Stomach (tissue), 4 donors: ENCODE results near the gene ITIH4.

Experiments used
- EP300 ChIP-seq: sonication (generic); formaldehyde crosslinking; IDR thresholded peaks from one replicate; pipeline ENCODE4 v1.6.1; 2017; ENCODE audit warnings: antibody characterized with exemption
- POLR2A ChIP-seq, 4 donors: fragments of 450-650 bp; IDR thresholded peaks; one replicate each; pipeline ENCODE4 v1.6.1; 2016; ENCODE audit warnings: antibody characterized with exemption in 4 of 4, control low read depth in 2 of 4, mild to moderate bottlenecking in 1 of 4, moderate library complexity in 1 of 4
- POLR2AphosphoS5 ChIP-seq, 3 donors: sonication (generic); formaldehyde crosslinking; IDR thresholded peaks; one replicate each; pipeline ENCODE4 v1.6.1; 2016; ENCODE audit warnings: antibody characterized with exemption in 3 of 3
- TF ChIP-seq, protein P1 (sequence below), 7 experiments: fragments of 450-650 bp in 4 of 7; fragments of 200-600 bp in 3 of 7; sonication (generic) in 3 of 7; IDR thresholded peaks; one replicate each; pipeline ENCODE4 v1.5.1; 2016 to 2019; ENCODE audit warnings: antibody characterized with exemption in 7 of 7, control low read depth in 2 of 7, mild to moderate bottlenecking in 1 of 7

DNA sequence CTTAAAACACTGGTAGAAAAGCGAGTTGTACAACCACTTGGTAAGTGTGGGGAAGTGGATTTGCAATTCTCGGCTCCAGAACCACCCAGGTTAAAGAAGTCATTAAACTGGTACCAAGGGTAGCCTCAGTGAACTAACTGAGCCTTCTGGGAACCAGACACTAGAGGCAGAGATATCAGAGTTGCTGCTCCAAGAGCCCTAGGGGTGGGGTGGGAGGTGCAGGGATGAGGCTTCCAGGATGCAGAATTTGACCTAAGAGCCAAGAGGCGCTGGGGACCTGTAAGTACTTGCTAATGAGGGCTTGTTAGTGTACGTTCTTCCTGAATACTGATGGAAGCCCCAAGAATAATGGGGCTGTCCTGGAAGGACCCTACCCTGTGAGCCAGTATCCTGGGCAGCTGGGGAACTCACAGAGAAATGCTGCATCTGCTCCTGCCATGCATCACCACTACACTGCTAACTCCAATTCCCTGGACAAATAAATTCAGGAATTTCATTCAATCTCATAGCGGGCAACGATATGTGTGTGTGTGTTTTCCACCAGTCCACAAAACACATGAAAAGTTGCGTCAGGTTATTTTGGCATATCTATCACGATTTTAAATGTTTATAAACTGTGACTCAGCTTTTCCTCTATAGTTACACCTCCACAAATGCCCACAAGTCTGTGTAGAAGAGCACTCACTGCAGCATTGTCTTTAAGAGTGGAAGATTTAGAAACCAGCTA, 43.1 kb upstream of the ITIH4 start:
- TF ChIP-seq, protein P1, sequence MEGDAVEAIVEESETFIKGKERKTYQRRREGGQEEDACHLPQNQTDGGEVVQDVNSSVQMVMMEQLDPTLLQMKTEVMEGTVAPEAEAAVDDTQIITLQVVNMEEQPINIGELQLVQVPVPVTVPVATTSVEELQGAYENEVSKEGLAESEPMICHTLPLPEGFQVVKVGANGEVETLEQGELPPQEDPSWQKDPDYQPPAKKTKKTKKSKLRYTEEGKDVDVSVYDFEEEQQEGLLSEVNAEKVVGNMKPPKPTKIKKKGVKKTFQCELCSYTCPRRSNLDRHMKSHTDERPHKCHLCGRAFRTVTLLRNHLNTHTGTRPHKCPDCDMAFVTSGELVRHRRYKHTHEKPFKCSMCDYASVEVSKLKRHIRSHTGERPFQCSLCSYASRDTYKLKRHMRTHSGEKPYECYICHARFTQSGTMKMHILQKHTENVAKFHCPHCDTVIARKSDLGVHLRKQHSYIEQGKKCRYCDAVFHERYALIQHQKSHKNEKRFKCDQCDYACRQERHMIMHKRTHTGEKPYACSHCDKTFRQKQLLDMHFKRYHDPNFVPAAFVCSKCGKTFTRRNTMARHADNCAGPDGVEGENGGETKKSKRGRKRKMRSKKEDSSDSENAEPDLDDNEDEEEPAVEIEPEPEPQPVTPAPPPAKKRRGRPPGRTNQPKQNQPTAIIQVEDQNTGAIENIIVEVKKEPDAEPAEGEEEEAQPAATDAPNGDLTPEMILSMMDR (IDR thresholded peaks at IDR 0.05): no peak
- no peak for TF ChIP-seq POLR2A (IDR thresholded peaks at IDR 0.05)
- no peak for TF ChIP-seq EP300
- TF ChIP-seq POLR2AphosphoS5 (IDR thresholded peaks at IDR 0.05): no peak
